Ammon's horn (tissue), 1 donor: ENCODE measurements around the gene ICE2.
A peak's percentile ranks its signal among the peaks of the same experiment; 100 is the strongest.
"Not testable (repeated sequence)": the region's sequence is repeated elsewhere in the genome, so short reads cannot be mapped to it uniquely, and the experiment has no call there.

Experiments
- DNase-seq: peaks from one replicate; pipeline ENCODE4 v3.0.0-alpha.2; 2016; ENCODE audit warnings: low spot score

The ICE2 gene

DNA sequence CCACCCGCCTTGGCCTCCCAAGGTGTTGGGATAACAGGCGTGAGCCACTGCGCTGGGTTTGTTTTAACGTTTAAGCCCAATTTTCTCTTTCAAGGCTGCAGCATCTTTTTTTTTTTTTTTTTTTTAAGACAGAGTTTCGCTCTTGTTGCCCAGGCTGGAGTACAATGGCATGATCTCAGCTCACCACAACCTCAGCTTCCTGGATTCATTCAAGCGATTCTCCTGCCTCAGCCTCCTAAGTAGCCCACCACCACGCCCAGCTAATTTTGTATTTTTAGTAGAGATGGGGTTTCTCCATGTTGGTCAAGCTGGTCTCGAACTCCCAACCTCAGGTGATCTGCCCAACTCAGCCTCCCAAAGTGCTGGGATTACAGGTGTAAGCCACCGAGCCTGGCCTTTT, 68.6 kb downstream of the ICE2 start:
- DNase-seq: not testable (repeated sequence)

GRCh38 chr15:60408463-60408981, 70.4 kb downstream of the ICE2 start:
- no peak for DNase-seq

DNA sequence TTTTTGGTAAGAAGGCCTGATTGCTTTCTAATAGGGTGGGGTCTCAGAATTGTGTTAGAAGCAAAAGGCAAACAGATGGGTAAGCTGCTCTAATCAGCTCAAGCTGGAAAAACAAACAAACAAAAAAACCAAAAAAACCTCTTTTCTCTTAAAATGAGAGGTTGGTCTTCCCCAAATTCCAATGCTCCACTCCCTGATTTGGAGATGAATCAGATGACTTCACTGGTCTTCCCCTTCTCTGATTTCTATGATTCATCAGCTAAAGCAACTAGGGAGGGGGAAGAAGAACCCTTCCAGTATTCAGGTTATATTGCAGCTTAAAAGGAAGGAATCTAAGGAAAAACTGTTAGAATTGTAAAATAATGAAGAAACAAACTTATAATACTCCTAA, 71.5 kb downstream of the ICE2 start:
- DNase-seq: no peak

DNA sequence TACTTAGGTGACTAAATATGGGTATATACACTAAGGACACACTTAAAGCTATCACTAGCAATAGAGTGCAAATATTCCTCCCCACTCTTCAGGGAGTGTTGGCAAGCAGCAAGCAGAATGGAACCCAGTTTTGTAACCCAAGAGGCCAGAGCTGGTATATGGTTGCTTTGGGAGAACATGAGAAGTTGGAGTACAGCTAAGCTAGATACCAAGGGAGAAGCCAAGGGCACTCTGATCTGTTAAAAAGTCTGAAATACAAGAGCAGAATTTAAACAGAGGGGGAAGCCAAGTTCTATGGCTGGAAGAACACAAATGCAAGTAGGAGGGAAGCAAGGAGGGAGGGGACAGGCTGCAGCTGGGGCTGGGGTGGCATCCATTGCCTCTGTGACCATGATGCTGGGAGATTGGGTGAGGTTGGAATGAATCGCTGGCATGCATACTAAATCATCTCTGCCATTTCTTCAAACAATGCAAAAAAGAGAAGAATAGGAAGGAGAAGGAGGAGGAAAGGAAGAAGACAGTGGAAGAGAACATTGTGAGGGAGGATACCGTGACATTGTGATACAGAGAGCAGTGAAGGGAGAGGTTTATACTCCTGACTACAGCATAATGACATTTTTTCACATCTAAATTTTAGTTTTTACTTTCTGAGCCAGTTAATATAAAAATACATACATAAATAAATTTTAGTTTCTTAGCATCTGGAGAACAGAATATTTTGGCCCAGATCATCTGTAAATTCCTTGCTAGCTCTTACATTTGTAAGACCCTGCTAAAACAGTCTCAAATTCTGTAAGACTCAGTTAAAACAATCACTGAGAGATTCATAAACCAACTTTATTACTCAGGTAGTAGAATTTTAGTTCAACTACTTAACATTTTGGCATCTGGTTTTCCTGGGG, 72.2 kb downstream of the ICE2 start:
- DNase-seq: no peak

DNA sequence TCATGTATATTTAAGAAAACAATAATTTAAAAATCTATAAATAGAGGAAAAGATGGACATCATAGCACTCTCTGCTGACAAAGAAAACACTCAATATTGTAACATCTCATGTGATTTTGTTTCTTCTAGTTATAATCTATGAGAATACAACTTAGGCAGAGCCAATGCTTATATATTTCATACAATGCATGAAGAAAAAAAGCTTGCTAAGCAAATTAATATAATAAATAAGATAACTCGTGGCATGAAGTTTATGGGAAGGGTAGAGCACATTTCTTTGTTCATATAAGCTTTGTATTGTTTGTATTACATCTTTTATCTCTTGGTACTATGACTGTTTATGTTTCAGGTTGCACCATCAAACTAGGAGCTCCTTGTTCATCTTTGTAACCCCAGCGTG, 73.5 kb downstream of the ICE2 start:
- DNase-seq: no peak

GRCh38 chr15:60404351-60404750, 74.6 kb downstream of the ICE2 start:
- DNase-seq: not testable (repeated sequence)

- no peak for DNase-seq
These were observed 78.0 kb downstream of the ICE2 start for GRCh38 chr15:60400944-60401343.

DNA sequence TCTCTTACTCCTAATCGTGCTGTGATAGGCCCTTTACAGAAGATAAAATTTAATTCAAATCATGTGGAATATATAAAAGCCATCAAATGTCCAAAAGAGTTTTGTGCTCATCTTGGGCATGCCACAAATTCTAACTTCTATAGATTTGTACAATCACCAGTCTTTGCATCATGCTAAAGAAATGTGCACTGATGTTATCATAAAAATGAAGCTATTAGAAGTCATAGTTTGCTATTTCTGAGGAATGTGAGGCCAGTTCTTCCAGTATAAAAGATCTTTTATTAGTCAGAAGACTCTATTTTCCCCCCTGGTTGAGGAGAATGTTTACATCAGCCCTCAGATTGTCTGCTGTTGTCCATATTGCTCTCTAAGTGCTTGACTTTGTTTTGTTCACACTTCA, 79.0 kb downstream of the ICE2 start:
- DNase-seq: no peak

DNA sequence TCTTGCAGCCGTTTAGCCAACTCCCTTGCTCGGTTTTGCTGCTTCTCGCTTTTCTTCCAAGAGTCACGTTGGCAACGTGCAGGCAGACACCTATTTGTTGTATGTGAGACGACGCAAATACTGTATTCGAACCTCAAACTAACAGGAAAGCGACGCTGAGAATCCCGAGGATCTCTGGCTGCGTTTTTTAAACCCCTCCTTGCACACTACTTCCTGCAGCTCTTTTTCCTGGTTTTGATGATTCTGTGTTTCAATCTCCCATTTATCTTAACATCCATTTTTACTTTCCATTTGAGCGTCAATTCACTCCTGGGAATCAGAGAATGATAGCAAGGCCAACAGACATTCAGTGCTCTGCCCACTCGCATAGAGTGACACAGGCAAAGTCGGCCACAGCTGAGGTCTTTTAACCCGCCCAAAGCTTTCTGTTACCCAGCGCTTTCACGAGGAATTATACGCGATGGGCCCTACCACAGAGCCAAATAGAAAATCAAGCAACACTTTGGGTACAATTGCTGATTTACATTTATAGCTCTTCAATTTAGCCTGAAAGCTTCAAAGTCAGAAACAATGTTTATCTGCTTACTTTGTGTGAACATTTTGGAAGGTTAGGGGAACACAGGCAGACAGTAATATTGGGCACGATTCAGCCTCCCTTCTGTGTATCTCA, 79.6 kb downstream of the ICE2 start:
- DNase-seq: no peak

DNA sequence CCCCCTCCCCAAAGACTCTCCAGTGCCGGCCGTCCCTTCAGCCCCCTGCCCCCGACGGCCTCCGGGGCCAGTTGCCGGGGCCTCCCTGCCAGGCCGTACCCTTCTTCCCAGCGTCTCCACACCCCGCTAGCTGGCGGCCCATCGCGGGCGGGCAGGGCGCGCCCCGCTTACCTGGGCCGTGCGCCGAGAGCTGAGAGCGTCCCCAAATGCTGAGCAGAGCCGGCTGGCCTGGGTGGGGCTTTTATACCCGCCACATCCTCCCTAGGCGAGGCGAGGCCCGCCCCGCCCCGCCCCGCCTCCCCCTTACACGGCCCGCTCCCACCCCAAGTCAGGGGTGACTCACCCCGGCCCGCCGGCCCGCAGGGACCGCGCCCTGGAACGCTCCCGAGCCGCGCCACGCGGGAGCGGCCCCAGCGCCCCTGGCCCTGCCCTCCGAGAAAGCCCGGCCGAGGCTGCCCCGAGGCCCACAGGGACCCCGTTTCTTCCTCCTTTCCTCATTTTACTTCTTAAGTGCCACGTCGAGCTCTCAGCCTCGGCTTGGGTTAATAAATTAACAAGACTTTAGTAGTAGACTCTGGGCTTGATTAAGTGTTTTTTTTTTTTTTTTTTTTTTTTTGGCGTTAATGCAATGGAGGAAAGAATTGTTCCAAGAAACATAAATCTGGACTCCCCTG, 81.0 kb downstream of the ICE2 start, which contains the start of gene ANXA2:
ANXA2 (minus strand) TSS at position 215 of the 674 bp plus-strand sequence. CDS start 11,911 bp downstream, outside the sequence.
- DNase-seq: no peak

GRCh38 chr15:60396958-60397771, 81.8 kb downstream of the ICE2 start:
- no peak for DNase-seq

- DNase-seq: no peak
These were observed 82.4 kb downstream of the ICE2 start for GRCh38 chr15:60396560-60396957.

GRCh38 chr15:60396100-60396499, 82.8 kb downstream of the ICE2 start:
- DNase-seq: no peak

- DNase-seq: no peak
These were observed 83.5 kb downstream of the ICE2 start for GRCh38 chr15:60395276-60396011.

GRCh38 chr15:60394689-60395097, 84.2 kb downstream of the ICE2 start:
- DNase-seq: no peak

DNA sequence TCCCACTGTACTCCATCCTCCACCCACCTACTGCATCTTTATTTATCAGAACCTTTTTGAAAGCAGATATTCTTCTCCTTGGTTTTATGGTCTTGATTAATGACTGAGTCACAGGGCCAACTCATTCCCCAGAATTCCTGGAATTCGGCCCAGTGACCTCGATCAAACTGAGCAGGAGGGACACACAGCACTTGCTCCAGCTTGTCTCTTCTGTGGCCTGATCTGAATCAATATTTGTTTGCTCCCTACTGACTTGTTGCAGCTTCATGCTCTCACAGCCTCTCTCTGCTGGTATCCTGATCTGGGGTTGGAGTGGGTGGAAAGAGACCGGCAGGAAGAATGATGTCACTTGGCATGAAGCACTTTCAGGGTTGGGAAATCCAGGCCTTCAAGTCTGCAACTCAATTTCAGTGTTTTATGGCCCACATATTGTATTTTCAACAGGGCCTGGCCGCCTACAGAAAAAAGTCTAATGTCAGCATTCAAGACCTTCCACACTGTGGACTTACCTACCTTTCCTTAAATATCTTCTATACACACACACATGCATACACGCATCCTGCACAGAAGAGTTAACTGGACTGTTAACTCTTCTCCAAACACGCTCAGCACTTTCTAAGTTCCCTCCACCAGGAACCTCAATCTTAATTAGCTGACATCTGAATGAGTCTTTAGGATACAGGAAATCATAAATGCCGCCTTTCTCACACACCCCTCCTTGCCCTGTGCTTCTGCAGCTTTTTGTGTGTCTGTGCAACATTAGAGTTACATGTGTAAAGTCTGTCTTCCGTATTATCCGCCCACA, 85.8 kb downstream of the ICE2 start:
- DNase-seq: peak; percentile 78

GRCh38 chr15:60392601-60392985, 86.3 kb downstream of the ICE2 start:
- no peak for DNase-seq

DNA sequence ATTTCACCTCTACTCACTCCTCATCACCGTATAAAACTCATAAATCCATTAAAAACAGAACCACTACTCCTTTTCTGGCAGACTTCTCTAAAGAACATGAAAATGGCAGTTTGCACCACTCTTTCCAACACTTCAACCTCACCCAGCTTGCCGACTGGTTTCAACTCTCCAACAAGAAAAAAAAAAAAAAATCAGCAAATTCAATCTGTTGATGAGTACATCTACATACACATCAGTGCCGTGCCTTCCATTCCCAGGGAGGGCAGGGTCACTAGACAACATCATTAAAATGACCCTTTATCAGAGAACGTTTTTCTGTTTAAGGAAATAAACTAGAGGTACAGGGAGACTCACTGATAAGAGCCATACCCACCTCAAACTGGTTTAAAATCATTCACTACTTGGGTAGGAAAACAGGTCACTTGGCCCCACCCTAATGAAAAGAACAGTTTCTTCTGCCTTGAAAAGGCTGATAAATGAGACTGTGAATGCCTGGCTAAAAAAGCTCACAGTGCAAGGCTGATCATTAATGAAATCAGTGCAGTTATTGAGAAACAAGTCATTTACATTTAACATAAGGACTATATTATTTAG, 87.1 kb downstream of the ICE2 start:
- no peak for DNase-seq

DNA sequence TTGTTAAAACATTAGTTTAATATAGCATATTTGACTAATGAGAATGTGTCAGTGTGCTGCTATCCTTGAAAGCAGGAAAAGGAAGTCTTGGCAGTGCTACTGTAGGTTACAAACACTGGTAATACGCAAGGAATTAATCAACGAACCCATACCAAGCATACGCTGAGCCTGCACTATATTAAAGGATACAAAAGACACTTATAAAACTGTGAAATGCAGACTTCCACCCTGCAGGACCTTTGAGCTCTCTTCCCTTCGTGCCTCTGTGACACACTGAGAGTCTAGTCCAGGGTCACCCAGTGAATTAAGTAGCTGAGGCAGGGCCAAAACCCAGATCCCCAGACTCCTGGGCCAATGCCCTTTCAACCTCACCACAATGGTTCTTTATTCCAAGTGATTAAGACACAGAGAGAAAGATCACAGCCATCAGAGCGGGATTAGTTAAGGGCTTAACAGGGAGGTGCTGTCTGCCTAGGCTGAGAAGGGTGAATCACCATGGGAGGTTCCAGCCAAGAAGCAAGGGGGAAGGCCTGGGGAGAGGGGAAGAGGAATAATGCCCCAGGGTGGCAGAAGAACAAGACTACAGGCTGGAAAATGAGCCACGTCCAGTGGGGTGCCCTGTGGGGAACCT, 88.0 kb downstream of the ICE2 start:
- DNase-seq: no peak
